Epithelial cell of proximal tubule (primary cell): ENCODE measurements around the gene SRSF3. TPM values are rescaled to one million over a fixed set of nuclear protein-coding genes. Genes with fewer than 3 reads are reported as not detected.

Experiments
- DNase-seq: peaks from one replicate; pipeline ENCODE4 v3.0.0-alpha.2; 2011; ENCODE audit warnings: low read depth
- H3K4me3 ChIP-seq: 2 replicates; pipeline ENCODE4 v1.5.1; 2011; ENCODE audit warnings: low read depth, mild to moderate bottlenecking, low read length
- total RNA-seq: library from RNA; depleted of rRNA; stranded (reverse); fragments of >200 nt; gene quantifications from 2 replicates; pipeline ENCODE4 v1.2.3, GENCODE V29; 2015
- TF ChIP-seq, protein P1 (sequence below): conservative IDR thresholded peaks from 2 replicates; pipeline ENCODE4 v1.5.1; 2012; ENCODE audit warnings: low read depth, mild to moderate bottlenecking, low read length

The SRSF3 gene
- total RNA-seq, 1 donor from 2014 or later, result 453 TPM

DNA sequence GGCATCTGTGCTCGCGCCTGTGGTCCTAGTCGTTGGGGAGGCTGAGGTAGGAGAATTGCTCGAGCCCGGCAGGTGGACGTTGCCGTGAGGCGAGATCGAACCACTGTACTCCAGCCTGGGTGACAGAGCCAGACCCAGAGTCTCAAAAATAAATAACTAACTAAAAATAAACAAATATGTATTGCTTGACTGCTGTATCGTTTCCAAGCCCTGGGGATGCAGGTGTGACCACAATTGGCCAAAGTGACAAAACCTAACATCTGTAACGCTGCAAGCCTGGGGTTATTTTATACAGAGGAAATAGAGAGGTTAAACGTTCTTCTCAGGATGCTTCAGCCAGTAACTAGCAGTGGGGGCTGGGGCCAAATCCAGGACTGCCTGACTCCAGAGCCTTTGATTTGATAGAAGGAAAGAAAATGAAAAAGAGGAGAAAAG lies 1.9 kb upstream of the SRSF3 start:
- DNase-seq, result no peak
- TF ChIP-seq, protein P1, sequence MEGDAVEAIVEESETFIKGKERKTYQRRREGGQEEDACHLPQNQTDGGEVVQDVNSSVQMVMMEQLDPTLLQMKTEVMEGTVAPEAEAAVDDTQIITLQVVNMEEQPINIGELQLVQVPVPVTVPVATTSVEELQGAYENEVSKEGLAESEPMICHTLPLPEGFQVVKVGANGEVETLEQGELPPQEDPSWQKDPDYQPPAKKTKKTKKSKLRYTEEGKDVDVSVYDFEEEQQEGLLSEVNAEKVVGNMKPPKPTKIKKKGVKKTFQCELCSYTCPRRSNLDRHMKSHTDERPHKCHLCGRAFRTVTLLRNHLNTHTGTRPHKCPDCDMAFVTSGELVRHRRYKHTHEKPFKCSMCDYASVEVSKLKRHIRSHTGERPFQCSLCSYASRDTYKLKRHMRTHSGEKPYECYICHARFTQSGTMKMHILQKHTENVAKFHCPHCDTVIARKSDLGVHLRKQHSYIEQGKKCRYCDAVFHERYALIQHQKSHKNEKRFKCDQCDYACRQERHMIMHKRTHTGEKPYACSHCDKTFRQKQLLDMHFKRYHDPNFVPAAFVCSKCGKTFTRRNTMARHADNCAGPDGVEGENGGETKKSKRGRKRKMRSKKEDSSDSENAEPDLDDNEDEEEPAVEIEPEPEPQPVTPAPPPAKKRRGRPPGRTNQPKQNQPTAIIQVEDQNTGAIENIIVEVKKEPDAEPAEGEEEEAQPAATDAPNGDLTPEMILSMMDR, result no peak
- no peak overlapping the region for H3K4me3 ChIP-seq

DNA sequence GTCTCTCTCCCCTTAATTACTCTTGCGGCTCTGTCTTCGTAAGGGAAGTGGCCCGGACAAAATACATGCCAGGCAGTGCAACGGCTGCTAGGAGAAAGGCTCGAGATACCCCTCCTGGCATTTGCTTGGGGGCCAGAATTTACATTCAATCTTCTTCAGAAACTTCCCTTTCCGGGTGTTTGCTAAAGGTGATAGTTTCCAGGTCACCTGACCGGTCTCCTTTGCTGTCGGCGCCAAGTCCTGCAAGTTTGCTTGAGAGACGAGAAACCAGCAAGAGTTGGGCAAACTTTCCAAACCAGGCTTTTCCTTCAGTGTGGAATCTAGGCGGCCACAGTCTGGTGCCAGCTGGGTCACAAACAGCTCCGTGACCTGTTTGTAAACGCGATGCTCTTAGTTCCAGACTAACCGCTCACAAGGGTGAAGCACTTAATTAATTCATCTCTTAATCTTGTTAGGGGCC lies 563 bp upstream of the SRSF3 start:
- TF ChIP-seq, protein P1, result no peak
- H3K4me3 ChIP-seq, result peak overlapping the region; percentile 93
- no peak for DNase-seq

DNA sequence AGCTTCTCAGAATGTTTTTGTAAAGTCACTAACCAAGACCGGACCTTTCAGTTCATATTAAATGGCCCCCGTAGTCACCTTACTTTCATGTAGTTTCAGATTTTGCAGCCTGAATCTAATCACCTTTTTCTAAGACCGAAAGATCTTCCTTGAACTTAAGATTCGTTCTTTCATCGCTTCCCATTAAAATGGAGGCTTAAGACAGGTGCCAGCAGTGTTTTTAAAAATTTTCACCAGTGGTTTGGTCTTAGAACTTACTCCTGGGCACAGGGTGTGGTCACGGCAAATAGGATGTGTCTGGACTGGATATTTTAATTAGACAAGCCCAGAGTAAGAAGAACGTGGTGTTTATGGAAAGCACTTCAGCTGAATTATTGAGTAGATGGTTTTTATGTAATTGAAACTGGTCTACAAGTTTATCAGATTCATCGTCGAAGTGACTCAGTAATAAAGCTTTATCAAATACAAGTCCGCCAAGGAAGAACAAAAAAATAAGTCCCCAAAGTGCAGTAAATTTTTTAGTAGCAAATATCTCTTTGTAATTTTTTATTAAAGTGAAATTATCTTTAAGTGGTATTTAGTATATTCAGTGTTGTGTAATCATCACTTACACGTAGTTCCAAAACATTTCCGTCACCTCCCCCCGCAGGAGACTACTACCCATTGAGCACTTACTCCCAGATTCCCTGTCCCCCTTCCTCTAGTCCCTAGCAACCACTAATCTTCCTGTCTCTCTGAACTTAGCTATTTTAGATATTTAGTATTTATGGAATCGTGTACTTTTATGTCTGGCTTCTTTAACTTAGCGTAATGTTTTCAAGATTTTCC lies 868 bp downstream of the SRSF3 start:
- no peak for DNase-seq
- TF ChIP-seq, protein P1, result no peak
- peak overlapping the region; percentile 93 for H3K4me3 ChIP-seq

DNA sequence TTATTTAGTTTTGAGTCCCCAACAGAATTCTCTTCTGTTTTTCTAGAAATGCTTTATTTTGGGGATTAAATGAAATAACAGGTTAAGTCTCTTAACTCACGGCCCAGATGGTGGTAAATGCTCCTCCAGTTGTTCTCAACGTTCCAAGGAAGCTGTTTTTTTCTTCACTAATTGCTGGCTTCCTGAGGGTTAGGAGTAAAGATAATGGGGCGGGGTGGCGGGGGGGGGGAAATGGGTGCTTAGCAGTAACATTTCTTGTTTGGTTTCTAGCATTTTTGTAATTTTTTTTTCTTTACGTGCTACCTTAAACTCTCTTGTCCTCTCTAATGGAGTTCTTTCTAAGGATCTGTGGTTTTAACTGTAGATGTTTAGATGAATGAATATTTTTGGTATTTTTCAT lies 2.2 kb downstream of the SRSF3 start:
- H3K4me3 ChIP-seq, result peak overlapping the region; percentile 93
- TF ChIP-seq, protein P1, result no peak
- DNase-seq, result no peak

DNA sequence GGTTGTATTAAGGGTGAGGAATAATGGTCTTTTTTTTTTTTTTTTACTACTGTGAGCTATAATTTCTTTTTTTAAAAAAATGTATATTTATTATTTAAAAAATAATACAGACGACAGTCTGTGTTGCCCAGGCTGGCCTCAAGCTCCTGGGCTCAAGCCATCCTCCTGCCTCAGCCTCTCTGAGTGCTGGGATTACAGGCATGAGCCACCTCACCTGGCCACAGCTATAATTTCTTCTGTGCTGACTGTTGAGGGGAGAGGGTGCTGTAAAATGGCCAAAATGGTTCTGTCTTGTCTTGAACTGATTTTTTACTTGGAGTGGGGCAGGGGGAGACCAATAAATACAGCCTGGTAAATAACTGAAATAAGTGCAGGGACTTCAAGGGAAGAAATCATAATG lies 3.6 kb downstream of the SRSF3 start:
- peak overlapping the region; percentile 93 for H3K4me3 ChIP-seq
- TF ChIP-seq, protein P1, result no peak
- no peak for DNase-seq

DNA sequence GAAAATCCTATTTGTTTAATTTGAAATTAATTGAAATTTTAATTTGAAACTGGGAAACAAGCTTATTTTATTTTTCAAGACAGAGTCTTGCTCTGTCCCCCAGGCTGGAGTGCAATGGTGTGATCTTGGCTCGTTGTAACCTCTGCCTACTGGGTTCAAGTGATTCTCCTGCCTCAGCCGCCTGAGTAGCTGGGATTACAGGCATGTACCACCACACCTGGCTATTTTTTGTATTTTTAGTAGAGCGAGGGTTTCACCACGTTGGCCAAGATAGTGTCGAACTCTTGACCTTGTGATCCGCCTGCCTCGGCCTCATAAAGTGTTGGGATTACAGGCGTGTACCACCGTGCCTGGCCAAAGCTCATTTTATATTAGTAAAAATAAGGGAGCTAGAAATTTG lies 4.2 kb downstream of the SRSF3 start:
- peak overlapping the region; percentile 93 for H3K4me3 ChIP-seq
- DNase-seq, result no peak
- TF ChIP-seq, protein P1, result no peak
